ENCODE measurements around the gene POU2F3. TPM values are rescaled to one million over a fixed set of nuclear protein-coding genes. Genes with fewer than 3 reads are reported as not detected.

The POU2F3 gene
- total and polyA plus RNA-seq, 2 of the 13 experiments (the other 11 are each of a cell fraction or from before 2014, with no cell fraction given): not detected

DNA sequence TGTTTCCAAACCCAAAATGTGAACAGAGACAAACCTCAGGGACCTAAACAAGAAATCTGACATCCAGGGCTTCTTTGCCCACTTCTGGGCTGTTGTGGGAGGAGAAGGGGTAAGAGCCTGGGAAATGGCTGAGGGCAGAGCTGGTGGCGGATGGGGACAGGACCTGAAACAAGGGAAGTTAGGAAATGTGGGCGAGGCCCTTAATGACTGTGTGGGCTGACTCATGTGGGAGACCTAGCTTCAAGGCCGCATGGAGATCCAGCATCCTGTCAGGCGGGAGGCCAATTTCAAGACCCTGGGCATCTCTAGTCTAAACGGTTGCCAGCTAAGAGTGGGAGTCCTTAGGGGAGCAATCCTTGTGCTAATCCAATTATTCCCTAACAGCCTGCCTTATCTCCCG, 31.2 kb upstream of the POU2F3 start (continued):
- TF ChIP-seq, protein P1, sequence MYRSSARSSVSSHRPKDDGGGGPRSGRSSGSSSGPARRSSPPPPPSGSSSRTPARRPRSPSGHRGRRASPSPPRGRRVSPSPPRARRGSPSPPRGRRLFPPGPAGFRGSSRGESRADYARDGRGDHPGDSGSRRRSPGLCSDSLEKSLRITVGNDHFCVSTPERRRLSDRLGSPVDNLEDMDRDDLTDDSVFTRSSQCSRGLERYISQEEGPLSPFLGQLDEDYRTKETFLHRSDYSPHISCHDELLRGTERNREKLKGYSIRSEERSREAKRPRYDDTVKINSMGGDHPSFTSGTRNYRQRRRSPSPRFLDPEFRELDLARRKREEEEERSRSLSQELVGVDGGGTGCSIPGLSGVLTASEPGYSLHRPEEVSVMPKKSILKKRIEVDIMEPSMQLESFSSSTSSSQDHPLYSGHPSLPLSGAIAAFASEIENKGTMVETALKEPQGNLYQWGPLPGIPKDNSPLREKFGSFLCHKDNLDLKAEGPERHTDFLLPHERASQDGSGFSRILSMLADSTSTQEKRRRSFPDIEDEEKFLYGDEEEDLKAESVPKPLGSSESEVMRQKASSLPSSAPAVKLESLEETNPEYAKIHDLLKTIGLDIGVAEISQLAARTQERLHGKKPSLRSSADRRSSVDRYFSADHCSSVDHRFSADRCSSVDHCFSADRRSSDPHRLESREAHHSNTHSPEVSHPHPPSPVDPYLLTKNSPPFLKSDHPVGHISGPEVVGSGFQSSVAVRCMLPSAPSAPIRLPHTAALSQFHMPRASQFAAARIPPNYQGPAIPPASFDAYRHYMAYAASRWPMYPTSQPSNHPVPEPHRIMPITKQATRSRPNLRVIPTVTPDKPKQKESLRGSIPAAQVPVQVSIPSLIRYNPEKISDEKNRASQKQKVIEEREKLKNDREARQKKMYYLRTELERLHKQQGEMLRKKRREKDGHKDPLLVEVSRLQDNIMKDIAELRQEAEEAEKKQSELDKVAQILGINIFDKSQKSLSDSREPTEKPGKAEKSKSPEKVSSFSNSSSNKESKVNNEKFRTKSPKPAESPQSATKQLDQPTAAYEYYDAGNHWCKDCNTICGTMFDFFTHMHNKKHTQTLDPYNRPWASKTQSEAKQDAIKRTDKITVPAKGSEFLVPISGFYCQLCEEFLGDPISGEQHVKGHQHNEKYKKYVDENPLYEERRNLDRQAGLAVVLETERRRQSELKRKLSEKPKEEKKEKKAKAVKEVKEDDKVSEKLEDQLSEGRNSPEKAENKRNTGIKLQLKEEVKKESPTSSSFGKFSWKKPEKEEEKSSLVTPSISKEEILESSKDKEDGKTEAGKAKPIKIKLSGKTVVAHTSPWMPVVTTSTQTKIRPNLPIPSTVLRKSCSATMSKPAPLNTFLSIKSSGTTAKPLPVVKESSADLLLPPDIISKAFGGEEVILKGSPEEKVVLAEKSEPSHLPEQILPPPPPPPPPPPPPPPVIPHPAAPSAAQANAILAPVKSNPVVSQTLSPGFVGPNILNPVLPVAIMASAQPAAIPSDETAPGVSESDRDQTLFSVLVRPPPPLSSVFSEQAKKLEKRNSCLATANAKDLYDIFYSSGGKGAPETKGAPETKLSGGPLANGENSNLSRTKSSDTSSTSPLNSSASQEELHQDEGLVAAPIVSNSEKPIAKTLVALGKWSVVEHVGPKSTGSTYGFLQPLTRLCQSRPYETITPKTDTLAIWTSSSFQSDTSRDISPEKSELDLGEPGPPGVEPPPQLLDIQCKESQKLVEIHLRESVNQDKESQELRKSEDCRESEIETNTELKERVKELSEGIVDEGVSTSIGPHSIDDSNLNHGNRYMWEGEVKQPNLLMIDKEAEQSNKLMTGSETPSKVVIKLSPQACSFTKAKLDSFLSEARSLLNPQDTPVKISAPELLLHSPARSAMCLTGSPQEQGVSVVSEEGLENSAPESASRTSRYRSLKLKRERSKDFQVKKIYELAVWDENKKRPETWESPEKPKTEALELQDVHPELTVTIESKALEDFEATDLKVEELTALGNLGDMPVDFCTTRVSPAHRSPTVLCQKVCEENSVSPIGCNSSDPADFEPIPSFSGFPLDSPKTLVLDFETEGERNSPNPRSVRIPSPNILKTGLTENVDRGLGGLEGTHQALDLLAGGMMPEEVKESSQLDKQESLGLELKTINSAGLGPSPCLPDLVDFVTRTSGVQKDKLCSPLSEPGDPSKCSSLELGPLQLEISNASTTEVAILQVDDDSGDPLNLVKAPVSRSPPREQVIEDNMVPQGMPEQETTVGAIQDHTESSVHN (CRISPR knock-in tag; IDR thresholded peaks at IDR 0.05): no peak
- TF ChIP-seq ZNF256 (CRISPR knock-in tag; conservative IDR thresholded peaks at IDR 0.05) (no peak), ZNF550 (CRISPR knock-in tag; IDR thresholded peaks at IDR 0.05; ENCODE audit: borderline replicate concordance) (no peak), ZNF33A (CRISPR knock-in tag; IDR thresholded peaks at IDR 0.05; ENCODE audit: borderline replicate concordance) (no peak), ZNF101 (CRISPR knock-in tag; IDR thresholded peaks at IDR 0.05; ENCODE audit: borderline replicate concordance, low read depth) (no peak), ZKSCAN8 (CRISPR knock-in tag; IDR thresholded peaks at IDR 0.05; ENCODE audit: borderline replicate concordance) (no peak), NFIB (CRISPR knock-in tag; IDR thresholded peaks at IDR 0.05; ENCODE audit: borderline replicate concordance) (no peak), ZNF468 (CRISPR knock-in tag; IDR thresholded peaks at IDR 0.05) (no peak), CEBPG (CRISPR knock-in tag; IDR thresholded peaks at IDR 0.05) (peak; percentile 51; the same call in 1 of the 2 replicates), NFYB (CRISPR knock-in tag; IDR thresholded peaks at IDR 0.05) (no peak)
- TF ChIP-seq, protein P2, sequence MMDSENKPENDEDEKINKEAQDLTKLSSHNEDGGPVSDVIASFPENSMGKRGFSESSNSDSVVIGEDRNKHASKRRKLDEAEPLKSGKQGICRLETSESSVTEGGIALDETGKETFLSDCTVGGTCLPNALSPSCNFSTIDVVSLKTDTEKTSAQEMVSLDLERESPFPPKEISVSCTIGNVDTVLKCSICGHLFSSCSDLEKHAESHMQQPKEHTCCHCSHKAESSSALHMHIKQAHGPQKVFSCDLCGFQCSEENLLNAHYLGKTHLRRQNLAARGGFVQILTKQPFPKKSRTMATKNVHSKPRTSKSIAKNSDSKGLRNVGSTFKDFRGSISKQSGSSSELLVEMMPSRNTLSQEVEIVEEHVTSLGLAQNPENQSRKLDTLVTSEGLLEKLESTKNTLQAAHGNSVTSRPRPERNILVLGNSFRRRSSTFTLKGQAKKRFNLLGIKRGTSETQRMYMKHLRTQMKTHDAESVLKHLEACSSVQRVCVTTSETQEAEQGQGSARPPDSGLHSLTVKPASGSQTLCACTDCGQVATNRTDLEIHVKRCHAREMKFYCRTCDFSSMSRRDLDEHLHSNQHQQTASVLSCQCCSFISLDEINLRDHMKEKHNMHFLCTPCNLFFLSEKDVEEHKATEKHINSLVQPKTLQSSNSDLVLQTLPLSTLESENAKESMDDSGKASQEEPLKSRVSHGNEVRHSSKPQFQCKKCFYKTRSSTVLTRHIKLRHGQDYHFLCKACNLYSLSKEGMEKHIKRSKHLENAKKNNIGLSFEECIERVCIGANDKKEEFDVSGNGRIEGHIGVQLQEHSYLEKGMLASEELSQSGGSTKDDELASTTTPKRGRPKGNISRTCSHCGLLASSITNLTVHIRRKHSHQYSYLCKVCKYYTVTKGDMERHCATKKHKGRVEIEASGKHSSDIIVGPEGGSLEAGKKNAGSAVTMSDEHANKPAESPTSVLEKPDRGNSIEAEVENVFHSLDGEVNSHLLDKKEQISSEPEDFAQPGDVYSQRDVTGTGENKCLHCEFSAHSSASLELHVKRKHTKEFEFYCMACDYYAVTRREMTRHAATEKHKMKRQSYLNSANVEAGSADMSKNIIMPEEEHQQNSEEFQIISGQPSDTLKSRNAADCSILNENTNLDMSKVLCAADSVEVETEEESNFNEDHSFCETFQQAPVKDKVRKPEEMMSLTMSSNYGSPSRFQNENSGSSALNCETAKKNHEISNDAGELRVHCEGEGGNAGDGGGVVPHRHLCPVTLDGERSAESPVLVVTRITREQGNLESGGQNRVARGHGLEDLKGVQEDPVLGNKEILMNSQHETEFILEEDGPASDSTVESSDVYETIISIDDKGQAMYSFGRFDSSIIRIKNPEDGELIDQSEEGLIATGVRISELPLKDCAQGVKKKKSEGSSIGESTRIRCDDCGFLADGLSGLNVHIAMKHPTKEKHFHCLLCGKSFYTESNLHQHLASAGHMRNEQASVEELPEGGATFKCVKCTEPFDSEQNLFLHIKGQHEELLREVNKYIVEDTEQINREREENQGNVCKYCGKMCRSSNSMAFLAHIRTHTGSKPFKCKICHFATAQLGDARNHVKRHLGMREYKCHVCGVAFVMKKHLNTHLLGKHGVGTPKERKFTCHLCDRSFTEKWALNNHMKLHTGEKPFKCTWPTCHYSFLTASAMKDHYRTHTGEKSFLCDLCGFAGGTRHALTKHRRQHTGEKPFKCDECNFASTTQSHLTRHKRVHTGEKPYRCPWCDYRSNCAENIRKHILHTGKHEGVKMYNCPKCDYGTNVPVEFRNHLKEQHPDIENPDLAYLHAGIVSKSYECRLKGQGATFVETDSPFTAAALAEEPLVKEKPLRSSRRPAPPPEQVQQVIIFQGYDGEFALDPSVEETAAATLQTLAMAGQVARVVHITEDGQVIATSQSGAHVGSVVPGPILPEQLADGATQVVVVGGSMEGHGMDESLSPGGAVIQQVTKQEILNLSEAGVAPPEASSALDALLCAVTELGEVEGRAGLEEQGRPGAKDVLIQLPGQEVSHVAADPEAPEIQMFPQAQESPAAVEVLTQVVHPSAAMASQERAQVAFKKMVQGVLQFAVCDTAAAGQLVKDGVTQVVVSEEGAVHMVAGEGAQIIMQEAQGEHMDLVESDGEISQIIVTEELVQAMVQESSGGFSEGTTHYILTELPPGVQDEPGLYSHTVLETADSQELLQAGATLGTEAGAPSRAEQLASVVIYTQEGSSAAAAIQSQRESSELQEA (CRISPR knock-in tag; IDR thresholded peaks at IDR 0.05; ENCODE audit: not compliant biosample characterization): no peak
- TF ChIP-seq, protein P3, sequence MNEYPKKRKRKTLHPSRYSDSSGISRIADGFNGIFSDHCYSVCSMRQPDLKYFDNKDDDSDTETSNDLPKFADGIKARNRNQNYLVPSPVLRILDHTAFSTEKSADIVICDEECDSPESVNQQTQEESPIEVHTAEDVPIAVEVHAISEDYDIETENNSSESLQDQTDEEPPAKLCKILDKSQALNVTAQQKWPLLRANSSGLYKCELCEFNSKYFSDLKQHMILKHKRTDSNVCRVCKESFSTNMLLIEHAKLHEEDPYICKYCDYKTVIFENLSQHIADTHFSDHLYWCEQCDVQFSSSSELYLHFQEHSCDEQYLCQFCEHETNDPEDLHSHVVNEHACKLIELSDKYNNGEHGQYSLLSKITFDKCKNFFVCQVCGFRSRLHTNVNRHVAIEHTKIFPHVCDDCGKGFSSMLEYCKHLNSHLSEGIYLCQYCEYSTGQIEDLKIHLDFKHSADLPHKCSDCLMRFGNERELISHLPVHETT (CRISPR knock-in tag; conservative IDR thresholded peaks at IDR 0.05): no peak
